ENCODE results near the gene PTPN11. TPM values are rescaled to one million over a fixed set of nuclear protein-coding genes. Genes with fewer than 3 reads are reported as not detected.
"Not testable (repeated sequence)": the region's sequence is repeated elsewhere in the genome, so short reads cannot be mapped to it uniquely, and the experiment has no call there.

PTPN11 gene
- total RNA-seq, 2 donors from 2014 or later: 31.6 to 47.1 TPM

- intact Hi-C loops (cut with DNase I): no loop called here
- DNase-seq (no peak), ATAC-seq (no peak)
- Histone ChIP-seq H3K27me3 (no peaks in the 10 kb centered on the region), H3K4me3 (no peak overlapping the region), H3K27ac (no peak overlapping the region), H3K9me3 (no peaks in the 10 kb centered on the region), H3K4me1 (no peaks in the 10 kb centered on the region), H3K36me3 (replicated peaks in 1 of 2; ENCODE audit: insufficient read depth in 1 of 2, low read depth in 2 of 2) (no peaks in the 10 kb centered on the region)
- WGBS, 2 donors: 71 to 76% methylated on average over 7 of the region's 7 CpGs
- TF ChIP-seq CTCF (IDR thresholded peaks at IDR 0.05): no peak
- no peak for TF ChIP-seq POLR2A (IDR thresholded peaks at IDR 0.05)
Observed at GRCh38 chr12:112517730-112518364, 99.1 kb downstream of the PTPN11 start.

- TF ChIP-seq CTCF (IDR thresholded peaks at IDR 0.05): no peak
- no peak for TF ChIP-seq POLR2A (IDR thresholded peaks at IDR 0.05)
- intact Hi-C loops (cut with DNase I): no loop called here
- no peaks in the 10 kb centered on the region for H3K27me3 ChIP-seq
- 56 to 58% methylated on average over 7 of the region's 7 CpGs for WGBS, 2 donors
- ATAC-seq (no peak), DNase-seq (no peak)
- H3K36me3 ChIP-seq (replicated peaks in 1 of 2; ENCODE audit: insufficient read depth in 1 of 2, low read depth in 2 of 2): no peaks in the 10 kb centered on the region
- no peak overlapping the region for H3K27ac ChIP-seq
- no peak overlapping the region for H3K4me3 ChIP-seq
- no peaks in the 10 kb centered on the region for H3K4me1 ChIP-seq
- no peaks in the 10 kb centered on the region for H3K9me3 ChIP-seq
Observed at GRCh38 chr12:112518365-112518735, 99.6 kb downstream of the PTPN11 start.

- DNase-seq; H3K4me1 ChIP-seq; H3K27me3 ChIP-seq; H3K27ac ChIP-seq; intact Hi-C loops (cut with DNase I); ATAC-seq; H3K36me3 ChIP-seq (replicated peaks in 1 of 2; ENCODE audit: insufficient read depth in 1 of 2, low read depth in 2 of 2); H3K4me3 ChIP-seq; H3K9me3 ChIP-seq: not testable (repeated sequence)
- WGBS, 2 donors: 91% methylated on average over 14 of the region's 26 CpGs; no CpG with 5 or more reads in 1 of the 2 donors
Observed at GRCh38 chr12:112519841-112520340, 101.1 kb downstream of the PTPN11 start.

GRCh38 chr12:112523856-112524255 lies 105.1 kb downstream of the PTPN11 start:
- intact Hi-C loops (cut with DNase I): no loop called here
- TF ChIP-seq POLR2A (IDR thresholded peaks at IDR 0.05) (no peak), CTCF (IDR thresholded peaks at IDR 0.05) (no peak)
- H3K4me1 ChIP-seq: no peaks in the 10 kb centered on the region
- no peak overlapping the region for H3K27ac ChIP-seq
- H3K9me3 ChIP-seq: no peaks in the 10 kb centered on the region
- H3K27me3 ChIP-seq: no peaks in the 10 kb centered on the region
- no peak overlapping the region for H3K4me3 ChIP-seq
- DNase-seq (no peak), ATAC-seq (no peak)
- no peaks in the 10 kb centered on the region for H3K36me3 ChIP-seq (replicated peaks in 1 of 2; ENCODE audit: insufficient read depth in 1 of 2, low read depth in 2 of 2)
- WGBS, 2 donors: 77 to 86% methylated on average over 5 of the region's 5 CpGs

GRCh38 chr12:112524269-112524668 lies 105.5 kb downstream of the PTPN11 start:
- Histone ChIP-seq H3K4me1 (no peaks in the 10 kb centered on the region), H3K27me3 (no peaks in the 10 kb centered on the region), H3K27ac (no peak overlapping the region), H3K36me3 (replicated peaks in 1 of 2; ENCODE audit: insufficient read depth in 1 of 2, low read depth in 2 of 2) (no peaks in the 10 kb centered on the region), H3K9me3 (no peaks in the 10 kb centered on the region), H3K4me3 (no peak overlapping the region)
- 88% methylated on average over 4 of the region's 4 CpGs for WGBS, 2 donors
- ATAC-seq: no peak
- intact Hi-C loops (cut with DNase I): no loop called here
- TF ChIP-seq CTCF (IDR thresholded peaks at IDR 0.05) (no peak), POLR2A (IDR thresholded peaks at IDR 0.05) (no peak)
- no peak for DNase-seq
